CD4-positive, CD25-positive, alpha-beta regulatory T cell (primary cell): Measurements from ENCODE around the gene HECA. TPM values are rescaled to one million over a fixed set of nuclear protein-coding genes. Genes with fewer than 3 reads are reported as not detected.

Experiments used
- ATAC-seq, 2 donors: fragments of 150-1000 bp; cut with Tn5 transposase; one replicate each; pipeline ENCODE4 v1.10.0; 2021; ENCODE audit warnings: low read depth in 2 of 2, moderate number of reproducible peaks in 2 of 2, moderate library complexity in 1 of 2
- DNase-seq, 3 donors: peaks; one replicate each; pipeline versions ENCODE4 v3.0.0 to v3.0.0-alpha.2; 2012 to 2022; ENCODE audit warnings: mixed read lengths in 1 of 3
- H3K27ac ChIP-seq: one replicate; pipeline ENCODE4 v1.7.0; 2013; ENCODE audit warnings: mild to moderate bottlenecking, low read length; ENCODE audit not compliant: insufficient read depth, poor library complexity, severe bottlenecking
- H3K27me3 ChIP-seq: one replicate; pipeline ENCODE4 v1.7.0; 2013; ENCODE audit warnings: low read length; ENCODE audit not compliant: control insufficient read depth, insufficient read depth
- H3K36me3 ChIP-seq: one replicate; pipeline ENCODE4 v1.7.0; 2013; ENCODE audit warnings: mild to moderate bottlenecking, low read length, moderate library complexity; ENCODE audit not compliant: control insufficient read depth, insufficient read depth
- H3K4me1 ChIP-seq: 2 replicates; pipeline ENCODE4 v1.7.0; 2013; ENCODE audit warnings: mild to moderate bottlenecking, low read length; ENCODE audit not compliant: insufficient read depth, control insufficient read depth, poor library complexity, severe bottlenecking
- H3K4me3 ChIP-seq: one replicate; pipeline ENCODE4 v1.7.0; 2013; ENCODE audit warnings: low read depth, mild to moderate bottlenecking, low read length, moderate library complexity
- H3K9me3 ChIP-seq, 2 experiments: 1 replicate in 1 of 2; 2 replicates in 1 of 2; pipeline ENCODE4 v1.7.0; 2013; ENCODE audit warnings: low read length in 2 of 2, mild to moderate bottlenecking in 1 of 2, moderate library complexity in 1 of 2; ENCODE audit not compliant: control insufficient read depth in 2 of 2
- H3K27ac Mint-ChIP-seq, 3 donors: one replicate each; pipeline ENCODE4 v1.8.0; 2020 to 2022; ENCODE audit warnings: mild to moderate bottlenecking in 3 of 3, mixed read lengths in 3 of 3, moderate library complexity in 2 of 3
- H3K27me3 Mint-ChIP-seq: one replicate; pipeline ENCODE4 v1.8.0; 2022; ENCODE audit warnings: mild to moderate bottlenecking, mixed read lengths
- H3K36me3 Mint-ChIP-seq: one replicate; pipeline ENCODE4 v1.8.0; 2020; ENCODE audit warnings: mixed read lengths
- H3K4me1 Mint-ChIP-seq, 4 donors: one replicate each; pipeline ENCODE4 v1.8.0; 2020 to 2022; ENCODE audit warnings: mixed read lengths in 4 of 4, mild to moderate bottlenecking in 1 of 4
- H3K4me3 Mint-ChIP-seq, 4 donors: one replicate each; pipeline ENCODE4 v1.8.0; 2020 to 2022; ENCODE audit warnings: mild to moderate bottlenecking in 4 of 4, mixed read lengths in 4 of 4, moderate library complexity in 3 of 4
- H3K9me3 Mint-ChIP-seq, 7 donors: one replicate each; pipeline ENCODE4 v1.8.0; 2020 to 2022; ENCODE audit warnings: mixed read lengths in 7 of 7, mild to moderate bottlenecking in 3 of 7, moderate library complexity in 2 of 7
- polyA plus RNA-seq, 4 donors: library from polyadenylated mRNA; unstranded; fragments of 300-500 nt; fragmentation: Illumina TruSeq; gene quantifications; one replicate each; pipeline ENCODE4 v1.2.3, GENCODE V29; 2021
- total RNA-seq: library from RNA; stranded (reverse); gene quantifications from one replicate; pipeline ENCODE4 v1.2.3, GENCODE V29; 2022

The HECA gene
- total and polyA plus RNA-seq, 5 donors from 2014 or later: 5.2 to 165 (median 6.4) TPM

- Mint-ChIP-seq H3K27me3 (no peaks in the 10 kb centered on the region), H3K27ac (peak overlapping the region; percentile 72 to 94 (median 89)), H3K9me3 (peaks cover 0 to 3% (median 0%) of the 10 kb centered on the region in 7 donors), H3K4me1 (peaks cover 8 to 58% (median 34%) of the 10 kb centered on the region in 4 donors), H3K4me3 (peak overlapping the region in 2 of 4 donors; percentile 48 to 59), H3K36me3 (peaks cover 4% of the 10 kb centered on the region)
- Histone ChIP-seq H3K27ac (peak overlapping the region; percentile 69), H3K9me3 (no peaks in the 10 kb centered on the region), H3K36me3 (no peaks in the 10 kb centered on the region), H3K4me3 (peak overlapping the region; percentile 65), H3K4me1 (peaks cover 21% of the 10 kb centered on the region), H3K27me3 (no peaks in the 10 kb centered on the region)
- DNase-seq (peak in 1 of 3 donors; percentile 56), ATAC-seq (peak in 1 of 2 donors; percentile 22)
Observed at GRCh38 chr6:139126255-139126654, 8.6 kb upstream of the HECA start.

GRCh38 chr6:139126931-139127330 is 7.9 kb upstream of the HECA start:
- no peak overlapping the region for H3K4me3 ChIP-seq
- DNase-seq (no peak), ATAC-seq (no peak)
- no peaks in the 10 kb centered on the region for H3K9me3 ChIP-seq
- H3K9me3 Mint-ChIP-seq: peaks cover 0 to 3% (median 0%) of the 10 kb centered on the region in 7 donors
- H3K4me1 ChIP-seq: peaks cover 21% of the 10 kb centered on the region
- H3K36me3 Mint-ChIP-seq: peaks cover 4% of the 10 kb centered on the region
- H3K36me3 ChIP-seq: no peaks in the 10 kb centered on the region
- peak overlapping the region; percentile 72 to 94 (median 89) for H3K27ac Mint-ChIP-seq
- H3K27ac ChIP-seq: peak overlapping the region; percentile 69
- H3K4me3 Mint-ChIP-seq: peak overlapping the region in 2 of 4 donors; percentile 48 to 59
- no peaks in the 10 kb centered on the region for H3K27me3 Mint-ChIP-seq
- H3K27me3 ChIP-seq: no peaks in the 10 kb centered on the region
- H3K4me1 Mint-ChIP-seq: peaks cover 10 to 65% (median 36%) of the 10 kb centered on the region in 4 donors

GRCh38 chr6:139129284-139129683 is 5.6 kb upstream of the HECA start:
- Histone ChIP-seq H3K27me3 (no peaks in the 10 kb centered on the region), H3K36me3 (no peaks in the 10 kb centered on the region), H3K27ac (no peak overlapping the region), H3K4me3 (no peak overlapping the region), H3K4me1 (peaks cover 40% of the 10 kb centered on the region), H3K9me3 (no peaks in the 10 kb centered on the region)
- H3K9me3 Mint-ChIP-seq: peaks cover 0 to 3% (median 0%) of the 10 kb centered on the region in 7 donors
- peak overlapping the region; percentile 12 to 83 (median 60) for H3K27ac Mint-ChIP-seq
- DNase-seq: no peak
- no peak for ATAC-seq
- H3K27me3 Mint-ChIP-seq: peaks cover 4% of the 10 kb centered on the region
- peaks cover 23 to 82% (median 55%) of the 10 kb centered on the region in 4 donors for H3K4me1 Mint-ChIP-seq
- H3K4me3 Mint-ChIP-seq: no peak overlapping the region
- peaks cover 4% of the 10 kb centered on the region for H3K36me3 Mint-ChIP-seq

GRCh38 chr6:139131736-139132280 is 3.1 kb upstream of the HECA start:
- Histone ChIP-seq H3K36me3 (no peaks in the 10 kb centered on the region), H3K4me1 (peaks cover 29% of the 10 kb centered on the region), H3K27me3 (no peaks in the 10 kb centered on the region), H3K9me3 (no peaks in the 10 kb centered on the region), H3K27ac (peak overlapping the region; percentile 28), H3K4me3 (peak overlapping the region; percentile 22)
- Mint-ChIP-seq H3K4me3 (peak overlapping the region; percentile 10 to 90 (median 69)), H3K27ac (peak overlapping the region; percentile 59 to 98 (median 80)), H3K27me3 (peaks cover 10% of the 10 kb centered on the region), H3K9me3 (peaks cover 0 to 4% (median 0%) of the 10 kb centered on the region in 7 donors), H3K36me3 (peaks cover 8% of the 10 kb centered on the region), H3K4me1 (peaks cover 18 to 66% (median 40%) of the 10 kb centered on the region in 4 donors)
- DNase-seq (no peak), ATAC-seq (no peak)

GRCh38 chr6:139133262-139134063 is 1.4 kb upstream of the HECA start:
- DNase-seq: no peak
- Mint-ChIP-seq H3K4me3 (peak overlapping the region; percentile 34 to 90 (median 69)), H3K4me1 (peaks cover 34 to 68% (median 44%) of the 10 kb centered on the region in 4 donors), H3K9me3 (peaks cover 0 to 4% (median 0%) of the 10 kb centered on the region in 7 donors), H3K36me3 (peaks cover 20% of the 10 kb centered on the region), H3K27me3 (peaks cover 10% of the 10 kb centered on the region), H3K27ac (peak overlapping the region; percentile 76 to 98 (median 95))
- H3K9me3 ChIP-seq: no peaks in the 10 kb centered on the region
- H3K27me3 ChIP-seq: no peaks in the 10 kb centered on the region
- no peak for ATAC-seq
- peak overlapping the region; percentile 9 for H3K4me3 ChIP-seq
- H3K27ac ChIP-seq: peak overlapping the region; percentile 96
- H3K36me3 ChIP-seq: no peaks in the 10 kb centered on the region
- peaks cover 41% of the 10 kb centered on the region for H3K4me1 ChIP-seq

GRCh38 chr6:139134064-139134395 is 850 bp upstream of the HECA start:
- Histone ChIP-seq H3K4me3 (no peak overlapping the region), H3K4me1 (peaks cover 44% of the 10 kb centered on the region)

GRCh38 chr6:139135578-139136545 is 982 bp downstream of the HECA start:
- H3K9me3 Mint-ChIP-seq: peaks cover 0 to 4% (median 0%) of the 10 kb centered on the region in 7 donors
- H3K4me1 ChIP-seq: peaks cover 60% of the 10 kb centered on the region

More at GRCh38 chr6:139134064-139134395, 850 bp upstream of the HECA start:
- Mint-ChIP-seq H3K4me1 (peaks cover 39 to 70% (median 49%) of the 10 kb centered on the region in 4 donors), H3K27ac (peak overlapping the region; percentile 91 to 98 (median 95)), H3K4me3 (peak overlapping the region; percentile 0 to 90 (median 46)), H3K36me3 (peaks cover 21% of the 10 kb centered on the region), H3K9me3 (peaks cover 0 to 4% (median 0%) of the 10 kb centered on the region in 7 donors), H3K27me3 (peaks cover 10% of the 10 kb centered on the region)
- DNase-seq (no peak), ATAC-seq (no peak)
- H3K27me3 ChIP-seq: no peaks in the 10 kb centered on the region
- H3K27ac ChIP-seq: peak overlapping the region; percentile 96
- no peaks in the 10 kb centered on the region for H3K9me3 ChIP-seq
- no peaks in the 10 kb centered on the region for H3K36me3 ChIP-seq

More at GRCh38 chr6:139135578-139136545, 982 bp downstream of the HECA start:
- peak overlapping the region; percentile 96 for H3K27ac ChIP-seq
- no peaks in the 10 kb centered on the region for H3K9me3 ChIP-seq
- peaks cover 10% of the 10 kb centered on the region for H3K27me3 Mint-ChIP-seq
- H3K4me3 Mint-ChIP-seq: peak overlapping the region; percentile 94 to 99 (median 96)
- H3K36me3 ChIP-seq: peaks cover 7% of the 10 kb centered on the region
- H3K36me3 Mint-ChIP-seq: peaks cover 25% of the 10 kb centered on the region
- H3K4me1 Mint-ChIP-seq: peaks cover 48 to 77% (median 59%) of the 10 kb centered on the region in 4 donors
- peak overlapping the region; percentile 98 to 100 (median 100) for H3K27ac Mint-ChIP-seq
- peak overlapping the region; percentile 100 for H3K4me3 ChIP-seq
- ATAC-seq: peak; percentile 38 to 39
- H3K27me3 ChIP-seq: no peaks in the 10 kb centered on the region
- peak; percentile 62 to 81 (median 77) for DNase-seq
